HG02678 (cell line): ENCODE measurements around the gene SUSD4.

Source experiments
- ATAC-seq: cut with Tn5 transposase; IDR thresholded peaks from one replicate; pipeline ENCODE4 v1.9.1; 2021; ENCODE audit warnings: mild to moderate bottlenecking, moderate library complexity; ENCODE audit not compliant: unreplicated experiment

SUSD4 gene

GRCh38 chr1:223197923-223198627, 165.9 kb downstream of the SUSD4 start:
- no peak for ATAC-seq

- peak; percentile 68 for ATAC-seq
These were observed 173.9 kb downstream of the SUSD4 start for GRCh38 chr1:223189903-223190724.

- ATAC-seq = no peak
These were observed 174.5 kb downstream of the SUSD4 start for GRCh38 chr1:223189525-223189902.

- ATAC-seq = no peak
These were observed 175.2 kb downstream of the SUSD4 start for GRCh38 chr1:223188618-223189356.

GRCh38 chr1:223186800-223187199, 177.2 kb downstream of the SUSD4 start:
- no peak for ATAC-seq

- ATAC-seq = no peak
These were observed 180.6 kb downstream of the SUSD4 start for GRCh38 chr1:223183268-223183862.

- ATAC-seq = no peak
These were observed 183.2 kb downstream of the SUSD4 start for GRCh38 chr1:223180731-223181321.

- no peak for ATAC-seq
These were observed 184.2 kb downstream of the SUSD4 start for GRCh38 chr1:223179786-223180185.

- ATAC-seq = no peak
These were observed 184.7 kb downstream of the SUSD4 start for GRCh38 chr1:223179280-223179679.

- no peak for ATAC-seq
These were observed 186.3 kb downstream of the SUSD4 start for GRCh38 chr1:223177681-223178080.

GRCh38 chr1:223176437-223176836, 187.5 kb downstream of the SUSD4 start:
- no peak for ATAC-seq

- ATAC-seq = no peak
These were observed 188.3 kb downstream of the SUSD4 start for GRCh38 chr1:223175633-223176032.

GRCh38 chr1:223175032-223175431, 188.9 kb downstream of the SUSD4 start:
- no peak for ATAC-seq
